Spleen (tissue), 11 donors: ENCODE data around the gene MACROD2. TPM values are rescaled to one million over a fixed set of nuclear protein-coding genes. Genes with fewer than 3 reads are reported as not detected.

ENCODE experiments used
- DNase-seq: peaks from one replicate; pipeline ENCODE4 v3.0.0-alpha.2; 2020
- H3K27ac ChIP-seq, 8 donors: fragments of 200-600 bp; sonication (generic) in 7 of 8; 1 replicate in 4 of 8; 2 replicates in 4 of 8; pipeline versions ENCODE4 v1.5.0 to v1.8.0; 2016 to 2021; ENCODE audit warnings: inconsistent platforms in 4 of 8, mild to moderate bottlenecking in 4 of 8, moderate library complexity in 1 of 8
- H3K27me3 ChIP-seq, 7 donors: fragments of 200-600 bp; sonication (generic) in 6 of 7; replicated peaks in 1 of 7; 1 replicate in 4 of 7; 2 replicates in 3 of 7; pipeline versions ENCODE4 v1.5.0 to v1.8.0; 2016 to 2021; ENCODE audit warnings: inconsistent platforms in 3 of 7, mild to moderate bottlenecking in 1 of 7
- H3K36me3 ChIP-seq, 6 donors: fragments of 200-600 bp; sonication (generic) in 5 of 6; 1 replicate in 4 of 6; 2 replicates in 2 of 6; pipeline versions ENCODE4 v1.5.0 to v1.8.0; 2016 to 2021; ENCODE audit warnings: inconsistent platforms in 2 of 6
- H3K4me1 ChIP-seq, 6 donors: fragments of 200-600 bp; sonication (generic) in 5 of 6; 1 replicate in 3 of 6; 2 replicates in 3 of 6; pipeline versions ENCODE4 v1.5.0 to v1.8.0; 2016 to 2021; ENCODE audit warnings: inconsistent platforms in 3 of 6
- H3K4me3 ChIP-seq, 8 donors: fragments of 200-600 bp; sonication (generic) in 7 of 8; 1 replicate in 4 of 8; 2 replicates in 4 of 8; pipeline versions ENCODE4 v1.5.0 to v1.8.0; 2016 to 2021; ENCODE audit warnings: inconsistent platforms in 4 of 8, mild to moderate bottlenecking in 4 of 8, moderate library complexity in 2 of 8
- H3K9me3 ChIP-seq, 8 donors: fragments of 200-600 bp; sonication (generic) in 7 of 8; 1 replicate in 4 of 8; 2 replicates in 4 of 8; pipeline versions ENCODE4 v1.5.0 to v1.8.0; 2016 to 2021; ENCODE audit warnings: inconsistent platforms in 4 of 8
- CTCF ChIP-seq, 11 experiments: fragments of 200-600 bp in 7 of 11; fragments of 450-650 bp in 4 of 11; sonication (generic) in 4 of 11; IDR thresholded peaks in 8 of 11; conservative IDR thresholded peaks in 3 of 11; 1 replicate in 7 of 11; 2 replicates in 4 of 11; pipeline versions ENCODE4 v1.4.0 to v1.8.0; 2016 to 2021; ENCODE audit warnings: antibody characterized with exemption in 11 of 11, inconsistent platforms in 4 of 11, mild to moderate bottlenecking in 1 of 11
- POLR2A ChIP-seq, 3 donors: fragments of 450-650 bp; IDR thresholded peaks; one replicate each; pipeline ENCODE4 v1.5.1; 2017; ENCODE audit warnings: antibody characterized with exemption in 3 of 3, mild to moderate bottlenecking in 1 of 3
- POLR2AphosphoS5 ChIP-seq, 3 donors: sonication (generic); formaldehyde crosslinking; IDR thresholded peaks; one replicate each; pipeline ENCODE4 v1.5.1; 2017; ENCODE audit warnings: antibody characterized with exemption in 3 of 3
- WGBS, 5 donors: extraction: QIAGEN DNeasy Blood & Tissue Kit in 3 of 5; methylation state at CpG; one replicate each; pipeline versions ENCODE4 v1.1.5 to v1.1.7; 2013 to 2018; 5-methylcytosine and 5-hydroxymethylcytosine counted together
- intact Hi-C: fragments of 100-400 bp; cut with DNase I; formaldehyde crosslinking; loops from one replicate; pipeline ENCODE4 v1.15.0; 2023; ENCODE audit warnings: low total_unique reads
- polyA plus RNA-seq, 3 donors: library from polyadenylated mRNA; stranded (reverse); fragments of 200-250 nt; gene quantifications; one replicate each; pipeline ENCODE4 v1.2.1, GENCODE V29; 2013
- total RNA-seq, 7 donors: library from RNA; depleted of rRNA in 3 of 7; stranded (reverse); fragments of >200 nt in 3 of 7; fragmentation: NEBNext Ultra II Directional in 4 of 7; extraction: Animal tissue kit (Norgen Biotek cat#: 25700) in 4 of 7; gene quantifications; one replicate each; pipeline versions ENCODE4 v1.1.0 to v1.2.1, GENCODE V29; 2016 to 2021
- donor health status: healthy with polysubstance abuse.
- donor health status: DM: no; HTN: no; CAD: no; lungs with moderate emphysema.
- donor health status: DM: no; HTN: no; CAD: no.
- donor health status: Bipolar disorder and iron deficiency.
- donor health status: healthy.
- donor health status: DM: no; HTN: no; CAD: no.
- donor health status: DM: yes; HTN: yes; CAD: no.

MACROD2 gene
- total and polyA plus RNA-seq, 10 donors = 1.5 to 4.7 (median 3.4) TPM

DNA sequence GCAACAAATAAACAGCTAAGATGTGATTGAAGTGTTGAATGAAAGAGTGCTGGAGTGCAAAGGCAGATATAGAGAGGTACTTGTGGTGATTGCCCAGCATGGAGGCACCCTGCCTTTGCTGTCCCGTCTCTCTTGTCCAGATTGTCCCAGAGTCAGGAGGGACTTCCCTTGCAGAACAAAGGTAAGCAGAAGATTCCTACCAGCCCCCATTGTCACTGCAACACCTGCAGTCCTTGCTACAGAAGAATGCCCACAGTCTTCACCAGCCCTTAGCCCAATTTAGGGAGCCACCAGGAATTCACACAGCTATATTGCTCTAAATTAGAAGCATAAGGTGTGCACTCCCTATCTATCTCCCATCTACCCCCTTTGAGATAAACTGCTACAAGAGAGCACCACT, 2086.1 kb downstream of the MACROD2 start:
- TF ChIP-seq POLR2A (IDR thresholded peaks at IDR 0.05) (no peak), CTCF (IDR thresholded peaks at IDR 0.05 in 8 of 11, conservative IDR thresholded peaks at IDR 0.05 in 3 of 11) (no peak), POLR2AphosphoS5 (IDR thresholded peaks at IDR 0.05) (no peak)
- peaks cover 0 to 48% (median 8%) of the 10 kb centered on the region in 6 donors for H3K4me1 ChIP-seq
- WGBS, 5 donors = 69 to 89% (median 80%) methylated on average over 1 of the region's 1 CpG
- no peaks in the 10 kb centered on the region for H3K27me3 ChIP-seq
- peaks cover 0 to 14% (median 11%) of the 10 kb centered on the region in 8 donors for H3K9me3 ChIP-seq
- intact Hi-C loops = no loop called here
- no peak overlapping the region for H3K4me3 ChIP-seq
- H3K27ac ChIP-seq = peak overlapping the region in 3 of 8 donors; percentile 10 to 18 (median 15)
- DNase-seq = no peak
- H3K36me3 ChIP-seq = no peaks in the 10 kb centered on the region

DNA sequence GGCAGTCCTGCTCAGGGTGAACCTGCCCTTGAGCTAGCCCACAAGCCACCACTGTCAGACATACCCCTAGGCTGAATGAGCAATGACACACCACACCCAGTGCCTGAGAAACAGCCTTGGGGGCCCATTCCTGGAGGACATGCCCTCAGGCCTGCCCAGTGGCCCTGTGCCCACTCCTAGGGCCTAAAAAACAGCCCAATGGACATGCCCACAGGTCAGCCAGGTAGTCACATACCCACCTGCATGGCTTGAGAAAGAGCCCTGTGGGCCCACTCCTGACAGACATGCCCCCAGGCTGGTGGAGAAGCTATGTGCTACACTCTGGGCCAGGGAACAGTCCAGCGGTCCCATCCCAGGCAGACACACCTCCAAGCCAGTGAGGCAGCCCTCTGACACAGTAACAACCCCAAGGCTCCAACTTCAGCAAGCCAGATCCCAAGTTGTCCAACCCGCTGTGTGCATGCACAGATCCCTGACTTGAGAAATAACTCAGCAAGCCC, 2086.8 kb downstream of the MACROD2 start:
- intact Hi-C loops = no loop called here
- DNase-seq = no peak
- 94 to 100% (median 97%) methylated on average over 1 to 2 of the region's 2 CpGs for WGBS, 5 donors

DNA sequence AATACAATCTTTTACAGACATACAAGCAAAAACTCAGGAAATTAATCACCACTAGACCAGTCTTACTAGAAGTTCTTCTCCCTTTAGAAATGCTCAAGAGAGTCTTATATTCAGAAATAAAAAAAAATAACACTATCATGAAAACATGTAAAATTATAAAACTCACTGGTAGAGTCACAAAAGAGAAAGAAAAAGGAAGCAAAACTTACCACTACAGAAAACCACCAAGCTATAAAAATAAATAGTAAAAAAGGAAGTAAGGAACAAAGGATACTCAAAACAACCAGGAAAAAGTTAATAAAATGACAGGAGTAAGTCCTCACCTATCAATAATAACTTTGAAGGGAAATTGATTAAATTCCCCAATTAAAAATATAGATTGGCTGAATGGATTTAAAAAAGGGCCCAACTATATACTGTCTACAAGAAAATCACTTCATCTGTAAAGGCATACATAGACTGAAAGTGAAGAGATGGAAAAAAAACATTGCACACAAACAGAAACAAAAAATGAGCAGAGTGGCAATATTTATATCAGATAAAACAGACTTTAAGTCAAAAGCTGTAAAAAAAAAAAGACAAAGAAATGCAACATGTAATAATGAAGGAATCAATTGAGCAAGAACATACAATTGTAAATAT, 2088.4 kb downstream of the MACROD2 start:
- no peak for TF ChIP-seq POLR2AphosphoS5 (IDR thresholded peaks at IDR 0.05)
- TF ChIP-seq POLR2A (IDR thresholded peaks at IDR 0.05) = no peak
- no peak for TF ChIP-seq CTCF (IDR thresholded peaks at IDR 0.05 in 8 of 11, conservative IDR thresholded peaks at IDR 0.05 in 3 of 11)
- intact Hi-C loops = no loop called here
- H3K9me3 ChIP-seq = peaks cover 0 to 23% (median 21%) of the 10 kb centered on the region in 8 donors
- H3K36me3 ChIP-seq = no peaks in the 10 kb centered on the region
- DNase-seq = no peak
- H3K4me3 ChIP-seq = no peak overlapping the region
- H3K4me1 ChIP-seq = peaks cover 0 to 37% (median 7%) of the 10 kb centered on the region in 6 donors
- no peaks in the 10 kb centered on the region for H3K27me3 ChIP-seq
- H3K27ac ChIP-seq = peak overlapping the region in 2 of 8 donors; percentile 2 to 20

More for the DNA sequence above, 2086.8 kb downstream of the MACROD2 start:
- no peaks in the 10 kb centered on the region for H3K27me3 ChIP-seq
- no peak overlapping the region for H3K4me3 ChIP-seq
- peaks cover 0 to 48% (median 8%) of the 10 kb centered on the region in 6 donors for H3K4me1 ChIP-seq
- no peak for TF ChIP-seq POLR2AphosphoS5 (IDR thresholded peaks at IDR 0.05)
- no peak for TF ChIP-seq POLR2A (IDR thresholded peaks at IDR 0.05)
- TF ChIP-seq CTCF (IDR thresholded peaks at IDR 0.05 in 8 of 11, conservative IDR thresholded peaks at IDR 0.05 in 3 of 11) = no peak
- peaks cover 0 to 19% (median 17%) of the 10 kb centered on the region in 8 donors for H3K9me3 ChIP-seq
- H3K27ac ChIP-seq = peak overlapping the region in 3 of 8 donors; percentile 10 to 18 (median 15)
- H3K36me3 ChIP-seq = no peaks in the 10 kb centered on the region

DNA sequence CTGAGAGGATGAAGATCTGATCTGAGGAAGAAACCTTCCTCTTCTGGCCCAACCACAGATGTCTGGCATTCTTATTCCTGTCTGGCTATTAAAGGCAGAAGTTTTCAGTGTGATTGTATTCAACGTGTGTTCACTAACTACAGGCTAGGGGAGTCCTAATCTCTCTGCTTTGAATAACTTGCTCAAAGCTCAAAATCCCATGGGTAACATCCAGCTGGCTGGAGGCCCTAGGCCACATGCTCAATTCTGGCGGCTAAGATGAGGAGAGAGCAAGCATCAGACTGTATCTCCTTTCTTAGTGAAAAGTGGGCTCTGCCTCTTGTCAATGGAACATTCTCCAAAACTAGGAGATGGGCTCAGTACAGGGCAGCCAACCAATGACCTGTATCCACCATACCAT, 2099.9 kb downstream of the MACROD2 start:
- no peak overlapping the region for H3K4me3 ChIP-seq
- peaks cover 0 to 10% (median 6%) of the 10 kb centered on the region in 8 donors for H3K9me3 ChIP-seq
- H3K36me3 ChIP-seq = no peaks in the 10 kb centered on the region
- H3K4me1 ChIP-seq = peaks cover 3 to 13% (median 7%) of the 10 kb centered on the region in 6 donors
- intact Hi-C loops = no loop called here
- no peak overlapping the region for H3K27ac ChIP-seq
- H3K27me3 ChIP-seq = no peaks in the 10 kb centered on the region
- no peak for DNase-seq
- TF ChIP-seq POLR2AphosphoS5 (IDR thresholded peaks at IDR 0.05) = no peak
- TF ChIP-seq CTCF (IDR thresholded peaks at IDR 0.05 in 8 of 11, conservative IDR thresholded peaks at IDR 0.05 in 3 of 11) = no peak
- no peak for TF ChIP-seq POLR2A (IDR thresholded peaks at IDR 0.05)
- 37 to 64% (median 56%) methylated on average over 2 of the region's 2 CpGs for WGBS, 5 donors
